Stimulated activated naive B cell treated with anti-CD40 and anti-IgM and Interleukin-4, amounts not matched to agents 10 μg/mL and 1 μg/mL and 100 μg/mL, for 72 hours (primary cell): ENCODE data around the gene PDIA6.

Experiments used
- ATAC-seq, 2 donors: fragments of 150-1000 bp; cut with Tn5 transposase; replicated peaks; 2 replicates each; pipeline ENCODE4 v1.10.0; 2021; ENCODE audit warnings: moderate library complexity in 1 of 2
- DNase-seq: peaks from one replicate; pipeline ENCODE4 v3.0.0; 2021
- H3K27ac Mint-ChIP-seq: one replicate; pipeline ENCODE4 v1.8.0; 2022; ENCODE audit warnings: mild to moderate bottlenecking, mixed read lengths
- H3K27me3 Mint-ChIP-seq, 2 donors: one replicate each; pipeline ENCODE4 v1.8.0; 2022; ENCODE audit warnings: mixed read lengths in 2 of 2
- H3K36me3 Mint-ChIP-seq, 2 donors: one replicate each; pipeline ENCODE4 v1.8.0; 2022; ENCODE audit warnings: mixed read lengths in 2 of 2, mild to moderate bottlenecking in 1 of 2
- H3K4me1 Mint-ChIP-seq, 2 donors: one replicate each; pipeline ENCODE4 v1.8.0; 2022; ENCODE audit warnings: mixed read lengths in 2 of 2, mild to moderate bottlenecking in 1 of 2
- H3K4me3 Mint-ChIP-seq, 2 donors: one replicate each; pipeline ENCODE4 v1.8.0; 2022; ENCODE audit warnings: mild to moderate bottlenecking in 2 of 2, mixed read lengths in 2 of 2, moderate library complexity in 1 of 2
- H3K9me3 Mint-ChIP-seq, 2 donors: one replicate each; pipeline ENCODE4 v1.8.0; 2022; ENCODE audit warnings: mixed read lengths in 2 of 2, mild to moderate bottlenecking in 1 of 2

Gene PDIA6

GRCh38 chr2:10740226-10740625, 72.4 kb downstream of the PDIA6 start:
- Mint-ChIP-seq H3K27me3 (no peaks in the 10 kb centered on the region), H3K27ac (no peak overlapping the region), H3K36me3 (peaks cover 0 to 12% of the 10 kb centered on the region in 2 donors), H3K4me1 (peaks cover 7 to 24% of the 10 kb centered on the region in 2 donors), H3K4me3 (no peak overlapping the region), H3K9me3 (no peaks in the 10 kb centered on the region)
- DNase-seq (no peak), ATAC-seq (no peak)

GRCh38 chr2:10738192-10738591, 74.4 kb downstream of the PDIA6 start:
- no peak overlapping the region for H3K4me3 Mint-ChIP-seq
- DNase-seq (no peak), ATAC-seq (no peak)
- H3K27ac Mint-ChIP-seq, result peak overlapping the region; percentile 22
- no peaks in the 10 kb centered on the region for H3K27me3 Mint-ChIP-seq
- peaks cover 4 to 14% of the 10 kb centered on the region in 2 donors for H3K4me1 Mint-ChIP-seq
- peaks cover 0 to 12% of the 10 kb centered on the region in 2 donors for H3K36me3 Mint-ChIP-seq
- H3K9me3 Mint-ChIP-seq, result no peaks in the 10 kb centered on the region

GRCh38 chr2:10733980-10734379, 78.6 kb downstream of the PDIA6 start:
- no peak overlapping the region for H3K4me3 Mint-ChIP-seq
- H3K27me3 Mint-ChIP-seq, result no peaks in the 10 kb centered on the region
- H3K4me1 Mint-ChIP-seq, result no peaks in the 10 kb centered on the region
- ATAC-seq (no peak), DNase-seq (no peak)
- peak overlapping the region; percentile 61 for H3K27ac Mint-ChIP-seq
- H3K36me3 Mint-ChIP-seq, result peaks cover 0 to 9% of the 10 kb centered on the region in 2 donors
- no peaks in the 10 kb centered on the region for H3K9me3 Mint-ChIP-seq

GRCh38 chr2:10733566-10733925, 79.0 kb downstream of the PDIA6 start:
- H3K36me3 Mint-ChIP-seq, result peaks cover under 1 to 8% of the 10 kb centered on the region in 2 donors
- H3K9me3 Mint-ChIP-seq, result no peaks in the 10 kb centered on the region
- DNase-seq (no peak), ATAC-seq (no peak)
- no peaks in the 10 kb centered on the region for H3K27me3 Mint-ChIP-seq
- no peak overlapping the region for H3K27ac Mint-ChIP-seq
- no peak overlapping the region for H3K4me3 Mint-ChIP-seq
- no peaks in the 10 kb centered on the region for H3K4me1 Mint-ChIP-seq
